SH-SY5Y (cell line): ENCODE measurements around the gene SNX30.

ENCODE experiments used
- GATA2 ChIP-seq: IDR thresholded peaks from 2 replicates; pipeline ENCODE4 v1.6.1; 2011; ENCODE audit warnings: mild to moderate bottlenecking, low read depth, low read length
- GATA3 ChIP-seq: IDR thresholded peaks from 2 replicates; pipeline ENCODE4 v1.6.1; 2011; ENCODE audit warnings: low read depth, mild to moderate bottlenecking, low read length, moderate library complexity

GRCh38 chr9:112817860-112818203 lies 67.3 kb downstream of the SNX30 start:
- TF ChIP-seq GATA3, result no peak
- no peak for TF ChIP-seq GATA2
